ENCODE data around the gene SLC7A14.

DNA sequence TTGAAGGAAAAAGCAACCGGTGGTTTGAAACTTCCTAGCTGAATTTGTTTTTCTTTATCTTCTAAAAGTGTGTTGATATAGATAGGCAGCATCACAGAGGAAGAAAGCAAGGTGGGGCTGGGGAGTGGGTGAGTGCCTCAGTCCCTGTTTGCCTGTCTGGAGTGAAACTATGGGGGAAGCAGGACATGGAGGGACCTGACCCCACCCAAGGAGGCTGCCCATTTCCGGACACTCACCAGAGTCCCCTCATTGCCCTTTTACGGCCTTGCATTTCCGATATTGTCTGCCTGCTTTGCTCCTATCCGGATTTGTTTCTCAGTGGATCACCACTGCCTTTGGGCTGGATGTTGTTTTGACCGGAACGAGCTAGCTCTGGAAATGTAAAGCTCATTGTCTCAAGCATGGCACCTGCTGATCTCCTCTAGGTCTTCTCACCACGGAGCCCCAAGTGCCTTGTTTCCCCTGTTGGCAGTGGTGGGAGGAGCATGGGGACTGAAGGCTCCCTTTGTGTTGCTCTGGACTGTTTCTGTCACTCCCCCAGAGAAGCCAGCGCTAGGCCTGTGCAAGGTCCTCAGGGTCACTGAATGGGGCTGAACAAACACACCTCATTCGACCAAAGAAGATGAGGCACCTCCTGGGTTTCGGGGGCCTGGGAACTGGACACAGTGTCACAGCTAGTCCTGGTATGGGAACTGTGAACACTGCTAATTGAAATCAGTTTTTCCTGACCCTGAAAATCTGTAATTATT, 160.2 kb downstream of the SLC7A14 start:
- TF ChIP-seq HDAC2 (CRISPR knock-in tag; IDR thresholded peaks at IDR 0.05): peak; percentile 83
- TF ChIP-seq CREB1 (IDR thresholded peaks at IDR 0.05): no peak
- TF ChIP-seq CREB1 (CRISPR knock-in tag; IDR thresholded peaks at IDR 0.05): no peak
- TF ChIP-seq, protein P1, sequence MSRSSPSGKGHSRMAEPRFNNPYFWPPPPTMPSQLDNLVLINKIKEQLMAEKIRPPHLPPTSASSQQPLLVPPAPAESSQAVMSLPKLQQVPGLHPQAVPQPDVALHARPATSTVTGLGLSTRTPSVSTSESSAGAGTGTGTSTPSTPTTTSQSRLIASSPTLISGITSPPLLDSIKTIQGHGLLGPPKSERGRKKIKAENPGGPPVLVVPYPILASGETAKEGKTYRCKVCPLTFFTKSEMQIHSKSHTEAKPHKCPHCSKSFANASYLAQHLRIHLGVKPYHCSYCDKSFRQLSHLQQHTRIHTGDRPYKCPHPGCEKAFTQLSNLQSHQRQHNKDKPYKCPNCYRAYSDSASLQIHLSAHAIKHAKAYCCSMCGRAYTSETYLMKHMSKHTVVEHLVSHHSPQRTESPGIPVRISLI (CRISPR knock-in tag; IDR thresholded peaks at IDR 0.05; ENCODE audit: borderline replicate concordance): no peak
- peak; percentile 83 to 89 for TF ChIP-seq POLR2A (IDR thresholded peaks at IDR 0.05; ENCODE audit: insufficient read depth in 1 of 2, low read depth in 2 of 2, low read length in 2 of 2)
- TF ChIP-seq AHR (CRISPR knock-in tag; IDR thresholded peaks at IDR 0.05): no peak
- TF ChIP-seq SMC3 (IDR thresholded peaks at IDR 0.05; ENCODE audit: low read length): no peak
- TF ChIP-seq HMG20A (CRISPR knock-in tag; IDR thresholded peaks at IDR 0.05; ENCODE audit: borderline replicate concordance): peak; percentile 73; the same call in 1 of the 2 replicates
